Astrocyte (in vitro differentiated cells and primary cell): Measurements from ENCODE around the gene SUMF1. TPM values are rescaled to one million over a fixed set of nuclear protein-coding genes. Genes with fewer than 3 reads are reported as not detected.

Experiments
- DNase-seq: peaks from one replicate; pipeline ENCODE4 v3.0.0-alpha.2; 2010; ENCODE audit warnings: low read depth
- FAIRE-seq: peaks from 2 replicates; lab custom pipeline; 2011; peaks lifted over from hg19 to GRCh38; lab: Jason Lieb, UNC
- H2AFZ ChIP-seq: 2 replicates; pipeline ENCODE4 v1.6.0; 2012; ENCODE audit warnings: low read depth, low read length, inconsistent platforms
- H3K27ac ChIP-seq: 2 replicates; pipeline ENCODE4 v1.5.1; 2011; ENCODE audit warnings: low read depth, low read length, inconsistent platforms
- H3K27me3 ChIP-seq: 2 replicates; pipeline ENCODE4 v1.6.0; 2011; ENCODE audit warnings: low read length, inconsistent platforms; ENCODE audit not compliant: insufficient read depth
- H3K36me3 ChIP-seq: 2 replicates; pipeline ENCODE4 v1.5.1; 2011; ENCODE audit warnings: low read length, inconsistent platforms; ENCODE audit not compliant: insufficient read depth
- H3K4me1 ChIP-seq: 2 replicates; pipeline ENCODE4 v1.5.1; 2011; ENCODE audit warnings: low read length, inconsistent platforms; ENCODE audit not compliant: insufficient read depth
- H3K4me2 ChIP-seq: 2 replicates; pipeline ENCODE4 v1.6.0; 2012; ENCODE audit warnings: low read length, inconsistent platforms
- H3K4me3 ChIP-seq: 2 replicates; pipeline ENCODE4 v1.5.1; 2011; ENCODE audit warnings: low read depth, mild to moderate bottlenecking, low read length, inconsistent platforms; ENCODE audit not compliant: insufficient read depth
- H3K79me2 ChIP-seq: 2 replicates; pipeline ENCODE4 v1.6.0; 2012; ENCODE audit warnings: mild to moderate bottlenecking, low read length, inconsistent platforms; ENCODE audit not compliant: insufficient read depth
- H3K9ac ChIP-seq: 2 replicates; pipeline ENCODE4 v1.6.0; 2012; ENCODE audit warnings: mild to moderate bottlenecking, low read length, inconsistent platforms
- H3K9me3 ChIP-seq: 2 replicates; pipeline ENCODE4 v1.5.1; 2012; ENCODE audit warnings: low read depth, mild to moderate bottlenecking, low read length, inconsistent platforms; ENCODE audit not compliant: insufficient read depth
- H4K20me1 ChIP-seq: 2 replicates; pipeline ENCODE4 v1.6.0; 2012; ENCODE audit warnings: low read length, inconsistent platforms; ENCODE audit not compliant: insufficient read depth
- H3K27ac Mint-ChIP-seq: one replicate; pipeline ENCODE4 v1.8.0; 2021; ENCODE audit warnings: mild to moderate bottlenecking, mixed read lengths; ENCODE audit not compliant: unreplicated experiment
- H3K27me3 Mint-ChIP-seq: one replicate; pipeline ENCODE4 v1.8.0; 2021; ENCODE audit warnings: low read depth, mixed read lengths; ENCODE audit not compliant: unreplicated experiment
- H3K36me3 Mint-ChIP-seq: one replicate; pipeline ENCODE4 v1.8.0; 2021; ENCODE audit warnings: low read depth, mixed read lengths; ENCODE audit not compliant: unreplicated experiment
- H3K4me1 Mint-ChIP-seq: one replicate; pipeline ENCODE4 v1.8.0; 2021; ENCODE audit warnings: low read depth, mixed read lengths; ENCODE audit not compliant: unreplicated experiment
- H3K4me3 Mint-ChIP-seq: one replicate; pipeline ENCODE4 v1.8.0; 2021; ENCODE audit warnings: mild to moderate bottlenecking, moderate library complexity, mixed read lengths; ENCODE audit not compliant: unreplicated experiment
- H3K9me3 Mint-ChIP-seq: one replicate; pipeline ENCODE4 v1.8.0; 2021; ENCODE audit warnings: mild to moderate bottlenecking, mixed read lengths; ENCODE audit not compliant: unreplicated experiment
- CTCF ChIP-seq: IDR thresholded peaks from 2 replicates; pipeline ENCODE4 v1.5.1; 2011; ENCODE audit warnings: low read depth, mild to moderate bottlenecking, inconsistent platforms, low read length, moderate library complexity; ENCODE audit not compliant: insufficient read depth
- EZH2 ChIP-seq: IDR thresholded peaks from 2 replicates; pipeline ENCODE4 v1.6.1; 2012; ENCODE audit warnings: mild to moderate bottlenecking, low read length, inconsistent platforms; ENCODE audit not compliant: insufficient read depth
- total RNA-seq: library from RNA; stranded (reverse); gene quantifications from 2 replicates; pipeline ENCODE4 v1.2.1, GENCODE V29; 2021

SUMF1 gene
- total RNA-seq, 1 donor from 2014 or later, result 17.4 TPM

GRCh38 chr3:4356546-4357410 lies 110.3 kb downstream of the SUMF1 start:
- H3K27ac ChIP-seq, result no peak overlapping the region
- DNase-seq (no peak), FAIRE-seq (no peak)
- H3K36me3 Mint-ChIP-seq, result peaks cover 4% of the 10 kb centered on the region
- H3K27me3 ChIP-seq, result no peaks in the 10 kb centered on the region
- no peak overlapping the region for H3K4me3 Mint-ChIP-seq
- no peak overlapping the region for H3K9ac ChIP-seq
- no peaks in the 10 kb centered on the region for H4K20me1 ChIP-seq
- H3K4me1 ChIP-seq, result peaks cover 3% of the 10 kb centered on the region
- no peak overlapping the region for H3K27ac Mint-ChIP-seq
- H3K4me2 ChIP-seq, result no peak overlapping the region
- H3K9me3 Mint-ChIP-seq, result no peaks in the 10 kb centered on the region
- H3K36me3 ChIP-seq, result no peaks in the 10 kb centered on the region
- H3K4me3 ChIP-seq, result no peak overlapping the region
- no peak overlapping the region for H2AFZ ChIP-seq
- H3K9me3 ChIP-seq, result no peaks in the 10 kb centered on the region
- peaks cover 2% of the 10 kb centered on the region for H3K4me1 Mint-ChIP-seq
- H3K27me3 Mint-ChIP-seq, result no peaks in the 10 kb centered on the region
- no peaks in the 10 kb centered on the region for H3K79me2 ChIP-seq
- TF ChIP-seq CTCF, result no peak
- TF ChIP-seq EZH2, result no peak

GRCh38 chr3:4356220-4356540 lies 110.9 kb downstream of the SUMF1 start:
- H3K27ac Mint-ChIP-seq, result no peak overlapping the region
- DNase-seq (no peak), FAIRE-seq (no peak)
- TF ChIP-seq CTCF (no peak), EZH2 (no peak)
- H3K4me2 ChIP-seq, result no peak overlapping the region
- no peak overlapping the region for H3K27ac ChIP-seq
- H3K4me1 Mint-ChIP-seq, result peaks cover 6% of the 10 kb centered on the region
- no peaks in the 10 kb centered on the region for H3K79me2 ChIP-seq
- H3K9ac ChIP-seq, result no peak overlapping the region
- H3K9me3 Mint-ChIP-seq, result no peaks in the 10 kb centered on the region
- H3K27me3 Mint-ChIP-seq, result no peaks in the 10 kb centered on the region
- peaks cover under 1% of the 10 kb centered on the region for H3K36me3 Mint-ChIP-seq
- H4K20me1 ChIP-seq, result no peaks in the 10 kb centered on the region
- H3K4me1 ChIP-seq, result peaks cover 8% of the 10 kb centered on the region
- H3K9me3 ChIP-seq, result no peaks in the 10 kb centered on the region
- H3K4me3 Mint-ChIP-seq, result no peak overlapping the region
- H3K36me3 ChIP-seq, result no peaks in the 10 kb centered on the region
- H2AFZ ChIP-seq, result no peak overlapping the region
- H3K27me3 ChIP-seq, result no peaks in the 10 kb centered on the region
- H3K4me3 ChIP-seq, result no peak overlapping the region
